Measurements from ENCODE around the gene SYTL3.
"Not testable (repeated sequence)": the region's sequence is repeated elsewhere in the genome, so short reads cannot be mapped to it uniquely, and the experiment has no call there.

Gene SYTL3, protein sequence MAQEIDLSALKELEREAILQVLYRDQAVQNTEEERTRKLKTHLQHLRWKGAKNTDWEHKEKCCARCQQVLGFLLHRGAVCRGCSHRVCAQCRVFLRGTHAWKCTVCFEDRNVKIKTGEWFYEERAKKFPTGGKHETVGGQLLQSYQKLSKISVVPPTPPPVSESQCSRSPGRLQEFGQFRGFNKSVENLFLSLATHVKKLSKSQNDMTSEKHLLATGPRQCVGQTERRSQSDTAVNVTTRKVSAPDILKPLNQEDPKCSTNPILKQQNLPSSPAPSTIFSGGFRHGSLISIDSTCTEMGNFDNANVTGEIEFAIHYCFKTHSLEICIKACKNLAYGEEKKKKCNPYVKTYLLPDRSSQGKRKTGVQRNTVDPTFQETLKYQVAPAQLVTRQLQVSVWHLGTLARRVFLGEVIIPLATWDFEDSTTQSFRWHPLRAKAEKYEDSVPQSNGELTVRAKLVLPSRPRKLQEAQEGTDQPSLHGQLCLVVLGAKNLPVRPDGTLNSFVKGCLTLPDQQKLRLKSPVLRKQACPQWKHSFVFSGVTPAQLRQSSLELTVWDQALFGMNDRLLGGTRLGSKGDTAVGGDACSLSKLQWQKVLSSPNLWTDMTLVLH

GRCh38 chr6:158649289-158650143, at the start of gene SYTL3:
TSS of gene SYTL3 (plus strand) at chr6:158650054. CDS start at chr6:158663269, 13,215 bp downstream.
- DNase-seq: peak; percentile 77

DNA sequence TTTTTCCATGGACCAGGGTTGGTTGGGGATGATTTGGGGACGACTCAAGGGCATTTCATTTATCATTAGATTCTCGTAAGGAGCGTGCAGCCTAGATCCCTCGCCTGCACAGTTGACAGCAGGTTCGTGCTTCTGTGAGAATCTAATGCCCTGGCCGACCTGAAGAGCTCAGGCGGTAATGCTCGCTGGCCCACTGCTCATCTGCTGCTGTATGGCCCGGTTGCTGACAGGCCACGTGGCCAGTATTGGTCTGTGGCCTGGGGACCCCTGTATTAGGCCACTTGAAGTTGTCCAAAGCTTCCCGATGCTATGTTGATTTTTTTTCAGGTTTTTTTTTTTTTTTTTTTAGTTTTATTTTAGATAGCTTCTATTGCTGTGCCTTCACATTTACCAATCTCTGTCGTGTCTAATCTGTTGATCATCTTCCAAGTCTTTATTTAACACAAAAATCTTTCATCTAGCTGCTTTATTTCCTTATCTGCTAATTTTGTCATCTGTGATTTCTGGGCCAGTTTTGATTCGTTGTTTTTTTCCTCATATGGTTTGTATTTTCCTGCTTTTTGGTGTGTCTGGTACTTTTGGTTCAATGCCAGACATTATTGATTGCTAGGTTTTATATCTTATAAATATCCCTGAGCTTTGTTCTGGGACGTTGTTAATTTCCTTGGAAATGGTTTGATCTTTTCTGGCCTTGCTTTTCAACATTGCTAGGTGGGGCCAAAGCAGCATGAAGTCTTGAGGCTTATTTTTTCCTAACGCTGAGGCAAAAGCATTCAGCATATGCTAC, 46.4 kb upstream of the SYTL3 start:
- DNase-seq: no peak

- no peak for DNase-seq
These were observed 45.8 kb upstream of the SYTL3 start for GRCh38 chr6:158604048-158604406.

DNA sequence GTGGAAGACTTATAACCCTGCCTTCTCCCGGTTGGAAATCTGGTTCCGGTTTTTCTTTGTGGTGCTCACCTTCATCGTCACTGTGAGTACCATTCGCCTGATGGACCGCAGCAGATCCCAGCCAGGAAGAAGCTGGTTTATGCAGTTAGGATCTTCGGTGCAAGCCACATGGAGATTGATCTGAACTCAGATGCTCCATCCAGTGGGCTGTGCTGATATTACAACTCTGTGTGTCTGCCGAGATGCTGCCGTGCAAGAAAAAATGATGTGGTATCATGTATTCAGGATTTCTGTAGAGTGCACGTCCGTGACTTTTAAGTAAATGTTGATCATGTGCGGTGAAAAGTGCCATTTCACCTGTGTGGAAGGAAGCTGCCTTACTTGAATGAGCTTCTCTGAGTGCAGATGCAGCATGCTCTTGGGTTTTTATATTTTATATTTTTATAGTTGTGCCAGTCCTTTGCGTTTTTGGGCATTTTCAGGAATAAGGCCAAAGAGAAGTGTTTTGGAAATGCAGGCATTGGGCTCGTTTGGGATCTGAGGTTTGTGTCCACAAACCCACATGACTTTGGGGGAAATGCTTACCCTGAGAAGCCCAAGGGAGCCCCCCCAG, 44.5 kb upstream of the SYTL3 start:
- peak; percentile 85 for DNase-seq

- not testable (repeated sequence) for DNase-seq
These were observed 43.8 kb upstream of the SYTL3 start for GRCh38 chr6:158606011-158606410.

- no peak for DNase-seq
These were observed 42.9 kb upstream of the SYTL3 start for GRCh38 chr6:158606935-158607334.

DNA sequence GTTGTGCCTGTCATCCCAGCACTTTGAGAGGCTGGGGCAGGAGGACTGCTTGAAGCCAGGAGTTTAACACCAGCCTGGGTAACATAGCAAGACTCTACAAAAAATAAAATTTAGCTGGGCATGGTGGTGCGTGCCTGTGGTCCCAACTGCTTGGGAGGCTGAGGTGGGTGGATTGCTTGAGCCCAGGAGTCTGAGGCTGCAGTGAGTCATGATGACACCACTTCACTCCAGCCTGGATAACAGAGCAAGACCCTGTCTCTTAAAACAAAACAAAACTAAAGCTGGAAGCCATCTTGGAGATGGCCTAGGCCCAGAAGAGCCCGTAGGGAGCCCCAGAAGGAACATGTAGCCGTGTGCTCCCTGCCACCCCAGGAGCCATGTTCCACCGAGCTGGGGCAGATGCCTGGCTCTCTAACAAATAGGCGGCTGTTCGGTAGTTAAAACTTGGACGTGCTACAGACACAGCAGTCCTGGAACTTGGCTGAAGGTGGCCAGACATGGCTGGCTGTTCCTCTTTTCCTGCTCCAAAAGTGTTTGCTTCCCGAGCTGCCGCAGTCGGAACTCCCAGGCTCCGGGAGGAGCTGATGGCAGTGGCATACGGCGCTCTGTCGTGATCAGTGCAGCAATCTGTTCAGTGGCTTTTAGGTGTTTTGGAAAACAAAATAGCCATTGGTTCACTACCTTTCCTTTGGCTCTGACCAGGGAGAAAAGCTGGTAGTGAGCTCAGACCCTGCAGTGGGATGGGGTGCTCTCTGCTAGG, 42.3 kb upstream of the SYTL3 start:
- no peak for DNase-seq

GRCh38 chr6:158608221-158608620, 41.6 kb upstream of the SYTL3 start:
- no peak for DNase-seq

GRCh38 chr6:158609455-158610155, 40.2 kb upstream of the SYTL3 start:
- no peak for DNase-seq

- no peak for DNase-seq
These were observed 39.4 kb upstream of the SYTL3 start for GRCh38 chr6:158610319-158610968.

DNA sequence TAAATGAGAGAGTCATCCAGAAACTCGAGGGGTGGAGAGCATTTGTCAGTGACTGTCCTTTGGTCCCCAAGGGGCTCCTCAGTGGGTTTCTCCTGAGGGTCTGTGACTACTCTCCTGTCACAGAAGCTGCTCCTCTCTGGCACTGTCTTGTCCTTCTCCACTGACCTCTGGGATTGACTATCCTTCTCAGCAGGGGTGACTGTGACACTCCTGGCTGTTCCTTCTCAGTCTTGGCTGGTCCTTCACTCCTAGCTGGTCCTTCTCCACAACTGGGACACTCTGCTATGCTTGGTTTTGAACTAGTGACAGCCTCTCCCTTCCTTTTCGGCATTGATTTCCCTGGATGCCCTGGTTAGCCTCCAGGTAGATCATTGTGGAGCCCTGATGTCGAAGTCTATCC, 38.8 kb upstream of the SYTL3 start:
- no peak for DNase-seq

DNA sequence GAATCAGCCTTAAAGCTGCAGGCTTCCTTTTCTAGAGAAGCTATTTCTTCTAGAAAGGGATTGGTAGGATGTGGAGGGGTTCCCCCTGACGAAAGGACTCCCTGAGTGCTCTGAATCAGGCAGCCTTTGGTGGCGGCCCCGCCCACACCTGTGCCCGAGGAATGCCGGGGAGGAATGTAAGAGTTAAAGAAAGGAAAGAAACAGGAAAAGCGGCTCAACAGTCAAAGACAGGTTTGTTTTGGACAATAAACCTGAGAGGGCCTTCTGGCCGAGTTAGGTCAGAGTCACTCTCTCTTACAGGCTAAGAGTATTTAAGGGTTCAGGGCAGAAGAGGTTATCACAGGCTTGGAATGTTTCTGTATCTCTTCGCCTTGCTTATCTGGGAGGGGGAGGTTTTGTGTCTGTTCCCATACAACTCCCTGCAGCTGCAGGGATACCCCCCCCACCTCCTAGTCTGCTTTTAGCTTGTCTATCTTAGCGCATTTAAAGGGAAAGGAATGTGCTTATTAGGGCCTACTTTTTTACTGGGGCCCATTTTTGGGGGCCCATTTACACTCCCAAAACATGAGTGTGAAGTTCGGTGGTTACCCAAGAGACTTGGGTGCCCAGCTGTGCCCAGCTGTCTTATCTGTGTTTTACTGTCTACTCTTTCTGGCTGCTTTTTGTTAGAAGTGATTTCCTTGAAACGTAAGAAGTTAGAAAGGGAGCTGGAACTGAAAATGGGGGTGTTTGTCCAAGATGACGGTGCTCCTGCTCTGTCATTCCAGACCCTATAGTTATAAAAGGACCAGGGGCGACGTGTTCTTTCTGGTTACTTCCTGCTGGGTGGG, 38.1 kb upstream of the SYTL3 start:
- no peak for DNase-seq

GRCh38 chr6:158614606-158615005, 35.2 kb upstream of the SYTL3 start:
- DNase-seq: not testable (repeated sequence)

DNA sequence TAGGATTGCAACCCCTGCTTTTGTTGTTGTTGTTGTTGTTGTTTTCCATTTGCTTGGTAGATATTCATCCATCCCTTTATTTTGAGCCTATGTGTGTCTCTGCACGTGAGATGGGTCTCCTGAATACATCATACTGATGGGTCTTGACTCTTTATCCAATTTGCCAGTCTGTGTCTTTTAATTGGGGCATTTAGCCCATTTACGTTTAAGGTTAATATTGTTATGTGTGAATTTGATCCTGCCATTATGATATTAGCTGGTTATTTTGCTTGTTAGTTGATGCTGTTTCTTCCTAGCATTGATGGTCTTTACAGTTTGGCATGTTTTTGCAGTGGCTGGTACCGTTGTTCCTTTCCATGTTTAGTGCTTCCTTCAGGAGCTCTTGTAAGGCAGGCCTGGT, 31.6 kb upstream of the SYTL3 start:
- not testable (repeated sequence) for DNase-seq

DNA sequence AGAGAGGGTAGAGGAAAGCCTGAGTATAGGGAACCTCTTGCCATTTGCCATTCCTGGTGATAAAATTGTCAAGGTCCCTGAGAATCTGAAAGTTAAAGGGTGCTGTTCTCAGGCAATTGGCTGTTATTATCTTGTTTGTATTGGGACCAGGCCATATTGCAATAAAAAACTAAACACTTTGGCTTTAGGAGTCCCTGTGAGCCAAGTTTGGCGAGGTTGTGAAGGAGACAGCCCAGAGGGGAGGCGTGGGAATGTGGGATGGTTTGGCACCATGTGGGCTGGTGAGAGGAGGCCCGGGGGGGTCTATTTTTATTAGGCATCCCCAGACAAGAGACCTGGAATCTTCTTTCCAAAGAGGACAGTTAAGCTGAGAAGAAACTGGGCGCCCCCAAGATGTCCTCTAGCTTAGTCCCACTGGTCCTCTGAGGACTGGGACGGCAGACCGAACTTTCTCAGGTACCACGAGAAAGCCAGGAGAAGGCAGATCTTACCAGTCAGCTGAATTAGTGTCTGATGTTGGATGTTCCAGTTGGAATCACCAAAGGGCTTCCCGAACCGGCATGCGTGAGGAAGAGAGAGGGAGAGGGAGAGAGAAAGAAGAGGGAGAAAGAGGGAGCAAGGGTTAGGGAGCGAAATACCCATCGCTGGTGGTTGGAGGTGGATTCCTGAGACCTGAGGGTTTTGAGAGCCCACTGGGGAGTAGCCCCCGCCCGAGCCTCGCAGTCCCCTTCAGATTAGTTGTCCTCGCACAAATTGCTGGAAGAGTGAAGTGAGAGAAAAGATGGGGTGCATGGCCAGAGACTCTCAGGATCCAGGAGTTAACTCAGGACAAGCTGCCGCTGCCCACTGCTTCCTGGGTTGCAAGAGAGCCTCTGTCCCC, 29.7 kb upstream of the SYTL3 start:
- DNase-seq: no peak

- DNase-seq: no peak
These were observed 28.7 kb upstream of the SYTL3 start for GRCh38 chr6:158620963-158621693.

DNA sequence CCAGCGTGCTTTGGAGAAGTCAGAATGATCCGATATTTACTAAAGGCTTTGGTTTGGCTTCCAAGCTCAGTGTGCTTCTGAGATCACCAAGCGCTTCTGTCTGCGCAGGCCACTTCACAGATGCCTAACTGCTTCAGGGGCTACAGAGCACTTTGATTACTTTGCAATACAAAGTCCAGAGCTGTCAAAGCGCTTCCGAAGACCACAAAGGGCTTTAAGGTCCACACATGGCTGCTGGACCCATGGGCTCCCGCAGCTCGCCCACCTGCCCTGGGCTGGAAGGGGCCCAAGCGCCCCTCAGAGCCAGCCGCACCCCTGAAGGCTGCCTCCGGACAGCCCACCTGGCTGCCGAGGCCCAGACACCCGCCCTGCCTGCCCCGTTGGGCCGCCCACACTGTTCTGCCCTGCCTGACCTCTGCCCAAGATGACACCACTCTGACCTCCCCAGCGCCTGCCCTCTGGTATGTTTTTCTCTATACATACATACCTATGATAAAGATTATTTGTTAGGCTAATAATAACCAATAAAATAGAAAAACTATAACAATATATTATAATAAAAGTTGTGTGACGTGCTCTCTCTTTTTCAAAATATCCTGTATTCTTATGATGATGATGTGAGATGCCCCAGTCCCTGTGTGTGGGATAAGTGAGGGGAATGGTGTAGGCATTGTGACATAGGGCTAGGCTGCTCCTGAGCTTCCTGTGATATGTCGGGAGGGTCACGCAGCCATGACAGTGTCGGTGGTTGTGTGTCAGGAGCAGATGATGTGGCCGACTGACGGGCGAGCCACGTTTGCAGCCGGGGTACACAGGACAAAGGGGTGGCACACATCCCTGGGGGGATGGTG, 27.9 kb upstream of the SYTL3 start:
- no peak for DNase-seq
